GM12892 (cell line): ENCODE measurements around the gene YARS2.

Source experiments
- POLR2A ChIP-seq: IDR thresholded peaks from 2 replicates; pipeline ENCODE4 v1.6.1; 2011; ENCODE audit warnings: low read depth, low read length, control low read depth
- POLR2AphosphoS5 ChIP-seq: IDR thresholded peaks from 2 replicates; pipeline ENCODE4 v1.6.1; 2011; ENCODE audit warnings: low read depth, low read length, control low read depth
- TAF1 ChIP-seq: IDR thresholded peaks from 2 replicates; pipeline ENCODE4 v1.6.1; 2011; ENCODE audit warnings: low read depth, mild to moderate bottlenecking, control low read depth, low read length, borderline replicate concordance

DNA sequence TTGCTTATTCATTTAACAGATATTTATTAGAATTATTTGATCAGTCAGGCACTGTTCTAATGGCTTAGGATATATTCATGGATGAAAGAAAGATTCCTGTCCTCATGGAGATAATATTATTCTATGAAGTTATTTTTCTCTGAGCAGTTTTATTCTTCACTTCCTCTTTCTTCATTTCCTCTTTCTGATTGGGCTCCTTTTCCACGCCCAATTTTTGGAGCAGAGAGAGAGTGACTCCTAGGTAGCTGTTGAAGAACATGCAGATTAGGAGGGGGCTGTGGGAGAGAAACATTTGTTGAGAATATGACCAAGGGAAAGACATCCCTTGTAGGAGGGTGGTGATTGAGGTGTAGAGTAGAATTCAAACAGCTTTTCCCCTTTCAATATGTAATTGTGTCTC, 6.0 kb upstream of the YARS2 start:
- TF ChIP-seq POLR2AphosphoS5, result no peak
- TF ChIP-seq TAF1, result no peak
- TF ChIP-seq POLR2A, result no peak
